Hindlimb muscle (tissue), 1 donor: ENCODE data around the gene TMEM106A. TPM values are rescaled to one million over a fixed set of nuclear protein-coding genes. Genes with fewer than 3 reads are reported as not detected.
"Not testable (repeated sequence)": the region's sequence is repeated elsewhere in the genome, so short reads cannot be mapped to it uniquely, and the experiment has no call there.

Source experiments
- DNase-seq: peaks from one replicate; pipeline ENCODE4 v3.0.0-alpha.2; 2013
- polyA plus RNA-seq: library from polyadenylated mRNA; unstranded; fragments of 120-200 nt; gene quantifications from one replicate; pipeline ENCODE4 v1.2.1, GENCODE V29; 2013; ENCODE audit not compliant: insufficient read length

Gene TMEM106A
- polyA plus RNA-seq, 1 donor: 9.5 TPM

DNA sequence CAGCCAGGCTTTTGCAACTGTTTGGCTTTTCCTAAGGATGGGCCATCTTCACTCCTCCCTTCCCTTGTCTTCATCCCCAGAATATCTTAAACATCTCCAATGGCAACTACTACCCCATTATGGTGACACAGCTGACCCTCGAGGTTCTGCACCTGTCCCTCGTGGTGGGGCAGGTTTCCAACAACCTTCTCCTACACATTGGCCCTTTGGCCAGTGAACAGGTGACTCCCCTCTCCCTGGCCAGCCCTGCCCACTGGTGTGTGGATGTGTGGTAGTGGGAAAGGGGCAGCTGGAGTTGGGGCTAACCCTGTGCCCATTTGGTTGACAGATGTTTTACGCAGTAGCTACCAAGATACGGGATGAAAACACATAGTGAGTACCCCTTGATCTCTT lies 4.7 kb downstream of the TMEM106A start:
- no peak for DNase-seq

GRCh38 chr17:43216762-43217613 lies 5.3 kb downstream of the TMEM106A start:
- DNase-seq: no peak

- no peak for DNase-seq
These were observed 6.0 kb downstream of the TMEM106A start for GRCh38 chr17:43217614-43218087.

- no peak for DNase-seq
These were observed 7.3 kb downstream of the TMEM106A start for GRCh38 chr17:43219001-43219400.

DNA sequence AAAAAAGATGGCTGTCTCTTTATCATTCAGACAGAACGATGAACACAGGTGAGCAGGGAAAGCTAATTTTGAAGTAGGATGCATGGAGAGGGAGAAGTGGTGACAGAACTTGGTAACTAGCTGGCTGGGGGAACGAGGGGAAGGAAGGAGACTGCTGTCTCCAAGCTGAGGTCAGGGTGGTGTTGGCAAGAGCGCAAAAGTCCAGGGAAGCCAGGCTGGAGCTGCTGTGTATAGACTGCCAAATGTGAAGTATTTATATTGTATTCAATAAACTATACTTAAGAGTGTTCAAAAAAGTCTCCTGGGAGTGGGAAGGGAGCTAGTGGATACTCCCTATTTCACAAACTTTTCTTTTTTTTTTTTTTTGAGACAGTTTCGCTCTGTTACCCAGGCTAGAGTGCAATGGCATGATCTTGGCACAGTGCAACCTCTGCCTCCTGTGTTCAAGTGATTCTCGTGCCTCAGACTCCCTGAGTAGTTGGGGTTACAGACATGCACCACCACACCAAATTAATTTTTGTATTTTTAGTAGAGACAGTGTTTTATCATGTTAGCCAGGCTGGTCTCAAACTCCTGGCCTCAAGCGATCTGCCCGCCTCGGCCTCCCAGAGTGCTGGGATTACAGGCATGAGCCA lies 8.2 kb downstream of the TMEM106A start:
- DNase-seq: no peak

DNA sequence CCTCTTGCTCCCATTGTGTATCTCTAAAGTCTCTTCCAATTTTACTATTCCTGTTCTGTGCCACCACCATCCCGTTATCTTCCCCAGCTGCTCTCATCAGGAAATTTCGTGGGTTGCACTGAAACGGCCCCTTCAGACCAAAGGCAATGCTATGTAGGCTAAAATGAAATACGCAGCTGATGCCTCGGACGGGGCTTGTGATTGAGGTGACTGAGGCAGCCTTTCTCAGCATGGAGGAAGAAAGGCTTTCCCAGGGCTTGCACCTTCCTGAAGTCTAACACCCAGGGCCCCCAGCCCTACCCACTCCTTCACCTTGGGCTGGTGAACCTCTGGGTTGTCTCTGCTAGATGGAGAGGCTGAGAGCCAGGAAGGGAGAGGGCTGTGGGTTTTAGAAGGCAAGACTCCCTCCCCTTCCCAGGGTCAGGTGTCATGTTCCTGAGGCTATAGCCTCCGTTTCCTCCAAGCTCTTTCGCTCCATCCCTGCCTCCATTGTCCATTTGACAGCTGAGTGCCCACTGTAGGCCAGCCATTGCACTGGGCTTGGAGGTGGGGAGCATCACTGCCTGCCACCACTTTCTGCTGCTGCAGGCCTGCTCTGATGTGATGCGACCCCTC lies 8.9 kb downstream of the TMEM106A start:
- DNase-seq: no peak

DNA sequence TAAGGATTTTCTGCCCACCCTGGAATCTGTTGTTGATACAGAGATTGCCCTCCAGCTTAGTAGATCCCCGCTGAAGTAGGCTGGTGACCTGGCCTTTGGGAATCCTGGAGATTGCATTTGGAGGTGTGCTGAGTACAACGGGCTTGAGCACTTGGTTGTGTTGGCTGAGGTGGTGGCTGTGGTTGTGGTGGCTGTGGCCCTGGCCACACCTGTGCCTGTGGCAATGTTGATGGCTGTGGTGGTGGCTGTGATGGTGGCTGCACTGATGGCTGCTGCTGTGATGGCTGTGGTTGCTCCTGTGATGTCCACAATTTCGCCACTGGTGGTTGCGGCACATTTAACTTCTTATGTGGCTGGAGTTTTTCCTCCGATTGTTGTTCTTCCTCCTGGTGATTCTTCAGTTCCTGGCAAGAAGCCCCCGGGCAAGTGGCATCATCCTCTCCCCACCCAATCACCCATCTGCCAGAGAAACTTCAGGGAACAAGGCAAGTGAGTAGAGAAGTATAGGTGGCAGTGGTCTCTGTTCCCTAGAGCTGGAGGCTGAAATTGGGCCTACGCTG lies 12.6 kb downstream of the TMEM106A start:
- DNase-seq: no peak

GRCh38 chr17:43226393-43226792 lies 14.7 kb downstream of the TMEM106A start:
- no peak for DNase-seq

DNA sequence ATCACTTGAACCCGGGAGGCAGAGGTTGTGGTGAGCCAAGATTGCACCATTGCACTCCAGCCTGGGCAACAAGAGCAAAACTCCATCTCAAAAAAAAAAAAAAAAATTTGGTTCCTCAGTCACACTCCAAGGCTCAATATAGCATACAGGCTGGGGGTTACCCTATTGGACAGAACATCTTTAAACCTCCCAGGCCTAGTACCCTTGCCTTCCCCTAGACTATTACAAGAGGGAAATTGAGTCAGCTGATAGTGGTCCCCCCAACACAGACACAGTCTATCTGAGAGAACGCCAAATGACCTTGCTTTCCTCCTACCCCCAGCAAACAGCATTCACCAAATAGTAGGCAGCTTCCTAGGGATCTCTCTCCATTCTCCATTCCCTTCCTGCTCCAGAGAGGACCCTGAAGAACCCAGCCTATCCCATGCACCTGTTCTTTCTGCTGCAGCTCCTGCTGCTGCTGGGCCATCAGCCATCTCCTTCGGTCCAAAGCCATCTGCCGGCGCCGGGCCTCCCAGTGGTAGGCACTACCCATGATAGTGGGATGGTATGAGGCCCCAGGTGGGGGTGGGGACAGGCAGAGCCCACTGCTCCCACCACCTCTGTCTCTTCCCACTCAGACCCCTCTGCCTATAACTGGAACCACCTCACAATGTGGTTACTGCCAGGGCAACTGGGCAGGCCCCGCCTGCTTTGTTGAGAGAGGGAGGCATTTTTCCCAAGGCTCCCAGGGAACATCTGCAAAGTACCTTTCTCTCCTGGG lies 16.5 kb downstream of the TMEM106A start, which contains the start of gene CCDC200:
CCDC200 (minus strand) TSS at position 604 of the 763 bp plus-strand sequence; CDS start at position 535, 69 bp downstream.
- DNase-seq: not testable (repeated sequence)

DNA sequence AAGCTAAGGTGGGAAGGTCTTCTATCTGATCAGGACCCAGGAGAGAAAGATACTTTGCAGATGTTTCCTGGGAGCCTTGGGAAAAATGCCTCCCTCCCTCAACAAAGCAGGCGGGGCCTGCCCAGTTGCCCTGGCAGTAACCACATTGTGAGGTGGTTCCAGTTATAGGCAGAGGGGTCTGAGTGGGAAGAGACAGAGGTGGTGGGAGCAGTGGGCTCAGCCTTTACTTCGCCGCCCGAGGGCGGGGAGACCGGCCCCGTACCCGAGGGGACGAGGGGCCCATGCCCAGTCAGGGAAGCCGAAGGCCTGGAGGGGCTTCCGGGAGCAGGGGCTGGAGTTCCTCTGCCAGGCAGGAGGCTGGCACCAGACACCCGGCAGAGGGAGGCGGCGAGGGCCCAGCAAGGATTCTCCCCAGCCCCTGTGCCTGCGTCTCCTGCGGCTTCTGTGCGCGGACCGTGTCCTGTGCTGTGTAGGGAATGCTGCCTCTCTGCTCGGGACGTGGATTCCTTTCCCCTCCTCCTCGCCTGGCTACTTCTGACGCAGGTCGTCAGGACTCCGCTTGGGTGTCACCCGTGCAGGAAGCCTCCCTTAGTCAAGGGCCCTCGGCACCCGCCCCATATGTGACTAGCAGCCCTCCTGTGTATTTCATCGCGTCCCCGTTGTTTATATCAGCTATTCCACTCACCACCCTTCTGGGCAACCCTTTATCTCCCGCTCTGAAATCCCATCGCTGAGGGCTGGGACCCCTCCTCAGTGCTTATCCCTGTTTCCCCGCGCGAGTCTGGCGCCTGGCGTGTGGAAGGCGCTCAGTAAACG lies 19.7 kb downstream of the TMEM106A start:
- DNase-seq: not testable (repeated sequence)

DNA sequence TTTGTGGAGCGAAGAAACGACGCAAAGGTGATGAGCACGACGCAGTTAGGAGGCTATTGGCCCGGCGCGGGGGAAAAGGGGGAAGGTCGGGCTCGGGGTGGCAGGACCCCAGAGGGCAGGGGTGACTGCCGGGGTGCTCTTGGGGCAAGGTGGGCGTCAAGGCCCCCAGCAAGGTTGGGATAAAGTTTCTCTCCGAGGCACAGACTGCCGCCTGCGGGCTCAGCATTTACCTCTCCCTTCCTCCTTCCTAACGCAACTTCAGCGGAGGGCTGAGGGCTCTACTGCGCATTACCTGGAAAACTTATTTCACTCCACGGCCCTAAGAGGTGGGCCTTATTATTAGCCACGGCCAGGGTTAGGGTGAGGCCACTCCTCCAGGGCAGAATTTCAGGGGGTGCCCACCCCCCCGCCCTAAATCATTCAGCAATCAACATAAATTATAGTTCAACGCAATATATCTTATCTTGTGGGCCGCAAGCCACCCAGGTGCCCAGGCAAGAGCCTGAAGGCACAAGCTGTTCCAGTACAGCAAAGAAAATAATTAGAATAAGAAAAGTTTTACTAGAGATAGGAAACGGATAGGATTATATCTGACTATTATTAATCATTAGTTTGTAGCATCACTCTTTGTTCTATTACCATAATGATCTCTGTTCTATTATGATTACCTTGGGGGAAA lies 20.5 kb downstream of the TMEM106A start:
- not testable (repeated sequence) for DNase-seq

DNA sequence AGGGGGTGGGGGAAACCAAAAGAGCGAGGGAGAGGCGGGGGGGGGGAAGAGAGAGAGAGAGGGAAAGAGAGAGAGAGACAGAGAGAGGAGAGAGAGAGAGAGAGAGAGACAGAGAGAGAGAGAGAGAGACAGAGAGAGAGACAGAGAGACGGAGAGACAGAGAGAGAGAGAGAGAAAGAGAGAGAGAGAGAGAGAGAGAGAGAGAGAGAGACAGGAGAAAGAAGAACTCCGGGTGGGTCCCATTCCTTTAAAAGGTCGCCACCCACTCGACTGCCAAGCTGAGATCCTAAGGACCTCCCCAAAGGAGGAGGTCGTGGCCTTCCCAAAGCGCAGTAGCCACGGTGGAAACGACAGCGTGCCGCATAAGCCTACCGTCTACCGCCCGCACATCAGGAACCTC lies 21.6 kb downstream of the TMEM106A start:
- not testable (repeated sequence) for DNase-seq

DNA sequence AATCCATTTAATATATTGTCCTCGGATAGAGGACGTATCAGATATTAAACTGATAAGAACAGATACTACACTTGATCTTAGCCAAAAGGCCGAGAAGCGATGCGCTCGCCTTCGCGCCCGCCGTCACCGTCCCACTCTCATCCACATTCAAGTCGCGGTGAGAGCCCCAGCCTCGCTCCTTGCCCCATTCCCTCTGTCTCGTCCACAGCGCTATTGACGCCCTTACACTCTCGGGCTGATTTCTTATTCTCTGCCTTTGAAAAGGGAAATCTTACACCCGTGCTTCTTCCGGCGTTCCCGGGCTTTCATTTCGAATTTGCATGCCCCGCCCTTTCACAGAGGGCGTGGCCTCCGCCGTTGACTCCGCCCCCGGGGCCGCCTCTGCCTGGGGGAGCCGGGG lies 22.2 kb downstream of the TMEM106A start, which contains the start of gene RNU2-1:
RNU2-1 (minus strand) TSS at position 101 of the 400 bp plus-strand sequence.
- not testable (repeated sequence) for DNase-seq

DNA sequence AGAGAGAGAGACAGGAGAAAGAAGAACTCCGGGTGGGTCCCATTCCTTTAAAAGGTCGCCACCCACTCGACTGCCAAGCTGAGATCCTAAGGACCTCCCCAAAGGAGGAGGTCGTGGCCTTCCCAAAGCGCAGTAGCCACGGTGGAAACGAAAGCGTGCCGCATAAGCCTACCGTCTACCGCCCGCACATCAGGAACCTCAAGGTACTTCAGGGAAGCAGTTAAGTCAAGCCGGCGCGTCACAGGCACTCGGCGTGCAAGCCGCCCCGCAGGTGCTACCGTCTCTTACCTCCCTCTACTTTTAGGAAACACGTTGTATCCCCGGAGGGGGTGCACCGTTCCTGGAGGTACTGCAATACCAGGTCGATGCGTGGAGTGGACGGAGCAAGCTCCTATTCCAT lies 27.9 kb downstream of the TMEM106A start:
- not testable (repeated sequence) for DNase-seq

DNA sequence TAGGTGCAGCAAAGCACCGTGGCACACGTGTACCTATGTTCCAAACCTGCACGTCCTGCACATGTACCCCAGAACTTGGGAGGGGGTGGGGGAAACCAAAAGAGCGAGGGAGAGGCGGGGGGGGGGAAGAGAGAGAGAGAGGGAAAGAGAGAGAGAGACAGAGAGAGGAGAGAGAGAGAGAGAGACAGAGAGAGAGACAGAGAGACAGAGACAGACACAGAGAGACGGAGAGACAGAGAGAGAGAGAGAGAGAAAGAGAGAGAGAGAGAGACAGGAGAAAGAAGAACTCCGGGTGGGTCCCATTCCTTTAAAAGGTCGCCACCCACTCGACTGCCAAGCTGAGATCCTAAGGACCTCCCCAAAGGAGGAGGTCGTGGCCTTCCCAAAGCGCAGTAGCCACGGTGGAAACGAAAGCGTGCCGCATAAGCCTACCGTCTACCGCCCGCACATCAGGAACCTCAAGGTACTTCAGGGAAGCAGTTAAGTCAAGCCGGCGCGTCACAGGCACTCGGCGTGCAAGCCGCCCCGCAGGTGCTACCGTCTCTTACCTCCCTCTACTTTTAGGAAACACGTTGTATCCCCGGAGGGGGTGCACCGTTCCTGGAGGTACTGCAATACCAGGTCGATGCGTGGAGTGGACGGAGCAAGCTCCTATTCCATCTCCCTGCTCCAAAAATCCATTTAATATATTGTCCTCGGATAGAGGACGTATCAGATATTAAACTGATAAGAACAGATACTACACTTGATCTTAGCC lies 29.1 kb downstream of the TMEM106A start:
- not testable (repeated sequence) for DNase-seq

DNA sequence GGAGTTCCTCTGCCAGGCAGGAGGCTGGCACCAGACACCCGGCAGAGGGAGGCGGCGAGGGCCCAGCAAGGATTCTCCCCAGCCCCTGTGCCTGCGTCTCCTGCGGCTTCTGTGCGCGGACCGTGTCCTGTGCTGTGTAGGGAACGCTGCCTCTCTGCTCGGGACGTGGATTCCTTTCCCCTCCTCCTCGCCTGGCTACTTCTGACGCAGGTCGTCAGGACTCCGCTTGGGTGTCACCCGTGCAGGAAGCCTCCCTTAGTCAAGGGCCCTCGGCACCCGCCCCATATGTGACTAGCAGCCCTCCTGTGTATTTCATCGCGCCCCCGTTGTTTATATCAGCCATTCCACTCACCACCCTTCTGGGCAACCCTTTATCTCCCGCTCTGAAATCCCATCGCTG lies 34.8 kb downstream of the TMEM106A start:
- DNase-seq: not testable (repeated sequence)
